H1 (cell line): ENCODE measurements around the gene SPOCK1. TPM values are rescaled to one million over a fixed set of nuclear protein-coding genes. Genes with fewer than 3 reads are reported as not detected.

Experiments
- CTCF ChIA-PET: fragments of 300-600 bp; sonication (Branson Sonifier 250); formaldehyde crosslinking; loops from one replicate; lab custom pipeline; 2021; ENCODE audit not compliant: partially characterized antibody; lab: Charles Lee
- POLR2A ChIA-PET: fragments of 300-600 bp; sonication (Branson Sonifier 250); formaldehyde crosslinking; loops from one replicate; lab custom pipeline; 2021; ENCODE audit warnings: inconsistent platforms; ENCODE audit not compliant: partially characterized antibody; lab: Charles Lee
- DNase-seq, 2 experiments: peaks; one replicate each; pipeline versions ENCODE4 v3.0.0 to v3.0.0-alpha.2; 2010 to 2022; ENCODE audit warnings: low spot score in 2 of 2, low read depth in 1 of 2, mixed read lengths in 1 of 2
- FAIRE-seq: peaks from 2 replicates; lab custom pipeline; 2011; peaks lifted over from hg19 to GRCh38; lab: Jason Lieb, UNC
- H2AFZ ChIP-seq: 2 replicates; pipeline ENCODE4 v1.8.1; 2012; ENCODE audit warnings: low read length, inconsistent platforms
- H2AK5ac ChIP-seq: 2 replicates; pipeline ENCODE4 v1.6.1; 2013; ENCODE audit warnings: low read depth, low read length
- H2BK120ac ChIP-seq: replicated peaks from 2 replicates; pipeline ENCODE3; 2013; ENCODE audit warnings: low read depth, low read length, inconsistent platforms
- H2BK12ac ChIP-seq: 2 replicates; pipeline ENCODE4 v1.6.1; 2013; ENCODE audit warnings: low read depth, low read length
- H2BK15ac ChIP-seq: 2 replicates; pipeline ENCODE4 v1.6.1; 2013; ENCODE audit warnings: low read length
- H2BK20ac ChIP-seq: 2 replicates; pipeline ENCODE4 v1.6.1; 2013; ENCODE audit warnings: low read length
- H2BK5ac ChIP-seq: 2 replicates; pipeline ENCODE4 v1.6.1; 2013; ENCODE audit warnings: low read depth, low read length
- H3K14ac ChIP-seq: 2 replicates; pipeline ENCODE4 v1.6.1; 2013; ENCODE audit warnings: inconsistent platforms; ENCODE audit not compliant: insufficient read length
- H3K18ac ChIP-seq: 2 replicates; pipeline ENCODE4 v1.6.1; 2013; ENCODE audit warnings: low read length; ENCODE audit errors: extremely low read depth
- H3K23ac ChIP-seq: 2 replicates; pipeline ENCODE4 v1.6.1; 2013; ENCODE audit warnings: inconsistent platforms; ENCODE audit not compliant: insufficient read length
- H3K23me2 ChIP-seq: 2 replicates; pipeline ENCODE4 v1.6.1; 2013; ENCODE audit warnings: low read depth, low read length
- H3K27ac ChIP-seq: 2 replicates; pipeline ENCODE4 v1.6.1; 2011; ENCODE audit warnings: low read depth, low read length, inconsistent platforms
- H3K27me3 ChIP-seq, 4 experiments: replicated peaks in 1 of 4; 1 replicate in 1 of 4; 2 replicates in 3 of 4; pipeline versions ENCODE4 v1.6.1 to v1.8.1; 2011 to 2013; ENCODE audit warnings: low read length in 3 of 4, mild to moderate bottlenecking in 3 of 4, inconsistent platforms in 2 of 4, mixed read lengths in 2 of 4, moderate library complexity in 1 of 4; ENCODE audit not compliant: control insufficient read depth in 3 of 4, insufficient read depth in 3 of 4; ENCODE audit errors: extremely low read depth in 1 of 4
- H3K36me3 ChIP-seq, 4 experiments: 2 replicates each; pipeline versions ENCODE4 v1.6.1 to v1.8.1; 2011 to 2013; ENCODE audit warnings: mild to moderate bottlenecking in 4 of 4, low read length in 3 of 4, moderate library complexity in 2 of 4, control low read depth in 1 of 4, inconsistent platforms in 1 of 4; ENCODE audit not compliant: insufficient read depth in 4 of 4, control insufficient read depth in 2 of 4
- H3K4ac ChIP-seq: replicated peaks from 2 replicates; pipeline ENCODE3; 2013; ENCODE audit warnings: low read length, low read depth, mixed read lengths, inconsistent platforms; ENCODE audit not compliant: insufficient read length
- H3K4me1 ChIP-seq, 4 experiments: replicated peaks in 1 of 4; 1 replicate in 1 of 4; 2 replicates in 3 of 4; pipeline versions ENCODE4 v1.6.1 to v1.8.1; 2011 to 2013; ENCODE audit warnings: low read length in 3 of 4, inconsistent platforms in 2 of 4, mixed read lengths in 1 of 4; ENCODE audit not compliant: insufficient read depth in 4 of 4, control insufficient read depth in 3 of 4
- H3K4me2 ChIP-seq, 2 experiments: 2 replicates each; pipeline versions ENCODE4 v1.6.1 to v1.8.1; 2011 to 2013; ENCODE audit warnings: low read depth in 2 of 2, low read length in 2 of 2, control low read depth in 1 of 2, inconsistent platforms in 1 of 2, mild to moderate bottlenecking in 1 of 2; ENCODE audit not compliant: insufficient read depth in 1 of 2
- H3K4me3 ChIP-seq, 4 experiments: fragments of 200-600, 300-600 bp in 1 of 4; sonication (generic), shearing (Covaris generic), sonication (Bioruptor Twin) in 1 of 4; 2 replicates each; pipeline versions ENCODE4 v1.5.1 to v1.8.1; 2011 to 2016; ENCODE audit warnings: low read length in 4 of 4, low read depth in 3 of 4, control low read depth in 2 of 4, inconsistent platforms in 2 of 4, mild to moderate bottlenecking in 2 of 4, mixed read lengths in 1 of 4, moderate library complexity in 1 of 4; ENCODE audit not compliant: insufficient read depth in 2 of 4; ENCODE audit errors: extremely low read depth in 1 of 4
- H3K56ac ChIP-seq: replicated peaks from 2 replicates; pipeline ENCODE3; 2013; ENCODE audit warnings: low read depth, mild to moderate bottlenecking, mixed read lengths, low read length, inconsistent platforms; ENCODE audit not compliant: insufficient read length
- H3K79me1 ChIP-seq: 2 replicates; pipeline ENCODE4 v1.6.1; 2013; ENCODE audit warnings: low read depth, low read length, control low read depth
- H3K79me2 ChIP-seq, 2 experiments: 2 replicates each; pipeline versions ENCODE4 v1.6.1 to v1.8.1; 2012 to 2013; ENCODE audit warnings: low read length in 2 of 2, mild to moderate bottlenecking in 2 of 2, inconsistent platforms in 1 of 2; ENCODE audit not compliant: insufficient read depth in 2 of 2, control insufficient read depth in 1 of 2
- H3K9ac ChIP-seq, 4 experiments: replicated peaks in 1 of 4; 1 replicate in 1 of 4; 2 replicates in 3 of 4; pipeline versions ENCODE4 v1.6.1 to v1.8.1; 2011 to 2013; ENCODE audit warnings: low read depth in 3 of 4, low read length in 3 of 4, control low read depth in 2 of 4, mild to moderate bottlenecking in 2 of 4, moderate library complexity in 2 of 4, inconsistent platforms in 1 of 4; ENCODE audit errors: extremely low read depth in 1 of 4
- H3K9me3 ChIP-seq, 2 experiments: 2 replicates each; pipeline versions ENCODE4 v1.6.1 to v1.8.1; 2012 to 2013; ENCODE audit warnings: mild to moderate bottlenecking in 2 of 2, moderate library complexity in 2 of 2, control low read depth in 1 of 2, inconsistent platforms in 1 of 2, low read depth in 1 of 2, low read length in 1 of 2, mixed read lengths in 1 of 2; ENCODE audit not compliant: insufficient read depth in 2 of 2
- H4K20me1 ChIP-seq, 2 experiments: replicated peaks in 1 of 2; 2 replicates each; pipeline versions ENCODE3 to v1.8.1; 2011 to 2013; ENCODE audit warnings: inconsistent platforms in 2 of 2, low read length in 2 of 2, mild to moderate bottlenecking in 1 of 2; ENCODE audit not compliant: insufficient read depth in 2 of 2, control insufficient read depth in 1 of 2
- H4K5ac ChIP-seq: 2 replicates; pipeline ENCODE4 v1.6.1; 2013; ENCODE audit warnings: low read length, low read depth, mixed read lengths, inconsistent platforms; ENCODE audit not compliant: insufficient read length
- H4K8ac ChIP-seq: 2 replicates; pipeline ENCODE4 v1.8.0; 2013; ENCODE audit warnings: mild to moderate bottlenecking, moderate library complexity, low read length, inconsistent platforms; ENCODE audit not compliant: insufficient read depth; ENCODE audit errors: extremely low read depth
- H4K91ac ChIP-seq: replicated peaks from 2 replicates; pipeline ENCODE3; 2013; ENCODE audit warnings: low read length, mixed read lengths, inconsistent platforms; ENCODE audit not compliant: insufficient read length
- ASH2L ChIP-seq: fragments of 200-600, 300-600 bp; sonication (generic); IDR thresholded peaks from one replicate; pipeline ENCODE4 v1.7.1; 2017; ENCODE audit warnings: low read length
- BRCA1 ChIP-seq: IDR thresholded peaks from 2 replicates; pipeline ENCODE4 v1.6.1; 2012; ENCODE audit warnings: low read depth, low read length, improper control_type of control experiment
- CBX5 ChIP-seq: fragments of 300-800, 300-1000 bp; sonication (generic); IDR thresholded peaks from 2 replicates; pipeline ENCODE4 v1.7.1; 2016; ENCODE audit warnings: antibody characterized with exemption, low read length, low read depth
- CBX8 ChIP-seq: fragments of 300-800, 300-1000 bp; sonication (generic); IDR thresholded peaks from 2 replicates; pipeline ENCODE4 v1.7.1; 2016; ENCODE audit warnings: low read depth, low read length, borderline replicate concordance
- CHD1 ChIP-seq: IDR thresholded peaks from 2 replicates; pipeline ENCODE4 v1.6.1; 2012; ENCODE audit warnings: low read depth, low read length, improper control_type of control experiment
- PHF8 ChIP-seq: fragments of 200-600 bp; sonication (generic); conservative IDR thresholded peaks from 2 replicates; pipeline ENCODE4 v1.7.1; 2012; ENCODE audit warnings: low read depth, mild to moderate bottlenecking, inconsistent platforms, low read length, moderate library complexity
- SIRT6 ChIP-seq: IDR thresholded peaks from one replicate; pipeline ENCODE4 v1.7.1; 2012; ENCODE audit warnings: low read length, inconsistent platforms
- SIX5 ChIP-seq: IDR thresholded peaks from 2 replicates; pipeline ENCODE4 v1.6.1; 2011; ENCODE audit warnings: mild to moderate bottlenecking, low read depth, low read length
- SUZ12 ChIP-seq: fragments of 200-600 bp; sonication (generic); IDR thresholded peaks from 2 replicates; pipeline ENCODE4 v1.6.1; 2012; ENCODE audit warnings: mild to moderate bottlenecking, inconsistent platforms, low read length, moderate library complexity, mixed read lengths
- TAF7 ChIP-seq: optimal IDR thresholded peaks from 2 replicates; pipeline ENCODE3; 2011; ENCODE audit warnings: low read depth, mild to moderate bottlenecking, inconsistent platforms, low read length, moderate library complexity, borderline replicate concordance
- TCF12 ChIP-seq: IDR thresholded peaks from 2 replicates; pipeline ENCODE4 v1.6.1; 2011; ENCODE audit warnings: low read depth, mild to moderate bottlenecking, low read length
- ZNF274 ChIP-seq: IDR thresholded peaks from 2 replicates; pipeline ENCODE4 v1.7.0; 2012; ENCODE audit warnings: low read length, borderline replicate concordance; ENCODE audit errors: extremely low read depth
- WGBS, 2 experiments: shearing (Covaris generic) in 1 of 2; methylation state at CpG; one replicate each; pipeline versions ENCODE4 v1.1.6 to v1.1.7; 2013 to 2015; ENCODE audit warnings: low lambda C conversion rate in 2 of 2, mixed read lengths in 2 of 2, inconsistent platforms in 1 of 2, low coverage in 1 of 2, missing lambda C conversion rate in 1 of 2; ENCODE audit not compliant: insufficient replicate concordance in 2 of 2, insufficient coverage in 1 of 2, insufficient read length in 1 of 2; ENCODE audit errors: extremely low coverage in 1 of 2, missing lambda C conversion rate in 1 of 2; 5-methylcytosine and 5-hydroxymethylcytosine counted together
- polyA plus RNA-seq, 7 experiments: library from polyadenylated mRNA; depleted of rRNA in 3 of 7; stranded (reverse) in 5 of 7; unstranded in 2 of 7; fragments of >200 nt in 5 of 7; fragments of 200-250 nt in 2 of 7; gene quantifications; 1 replicate in 5 of 7; 2 replicates in 1 of 7; 4 replicates in 1 of 7; pipeline versions ENCODE4 v1.2.1 to v1.2.3, GENCODE V29; 2011 to 2013; ENCODE audit warnings: missing spikeins in 2 of 7, mixed read lengths in 2 of 7
- total RNA-seq: library from RNA; stranded (reverse); fragmentation: NEBNext Ultra II Directional; extraction: Animal tissue kit (Norgen Biotek cat#: 25700); gene quantifications from 2 replicates; pipeline ENCODE4 v1.2.1, GENCODE V29; 2021
- TF ChIP-seq, protein P1 (sequence below): IDR thresholded peaks from 2 replicates; pipeline ENCODE4 v1.6.1; 2012; ENCODE audit warnings: inconsistent platforms

The SPOCK1 gene
- total and polyA plus RNA-seq, 2 of the 8 experiments (the other 6 are each of a cell fraction or from before 2014, with no cell fraction given), result 6.9 to 18.1 TPM

DNA sequence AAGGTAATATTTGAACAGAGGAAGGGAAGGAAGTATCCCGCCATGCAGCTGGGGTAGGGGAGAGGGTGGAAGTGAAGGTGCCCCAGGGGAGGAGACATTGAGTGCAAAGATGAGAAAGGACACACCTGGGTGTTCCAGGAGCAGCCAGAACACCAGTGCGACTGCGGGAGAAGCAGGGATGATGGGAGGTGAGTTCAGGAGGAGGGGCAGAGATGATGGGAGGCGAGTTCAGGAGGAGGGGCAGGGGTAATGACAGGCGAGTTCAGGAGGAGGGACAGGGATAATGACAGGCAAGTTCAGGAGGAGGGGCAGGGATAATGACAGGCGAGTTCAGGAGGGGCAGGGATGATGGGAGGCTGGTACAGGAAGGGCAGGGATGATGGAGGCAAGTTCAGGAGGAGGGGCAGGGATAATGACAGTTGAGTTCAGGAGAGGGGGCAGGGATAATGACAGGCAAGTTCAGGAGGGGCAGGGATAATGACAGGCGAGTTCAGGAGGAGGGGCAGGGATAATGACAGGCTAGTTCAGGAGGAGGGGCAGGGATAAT is 17.2 kb upstream of the SPOCK1 start:
- no peak overlapping the region for H3K18ac ChIP-seq
- no peak overlapping the region for H3K27ac ChIP-seq
- TF ChIP-seq SUZ12, result no peak
- TF ChIP-seq TAF7, result no peak
- no peak for TF ChIP-seq CHD1
- no peak for TF ChIP-seq CBX5
- no peak for TF ChIP-seq BRCA1
- no peak for TF ChIP-seq ZNF274
- no peak for TF ChIP-seq CBX8
- TF ChIP-seq SIX5, result no peak
- TF ChIP-seq, protein P1, sequence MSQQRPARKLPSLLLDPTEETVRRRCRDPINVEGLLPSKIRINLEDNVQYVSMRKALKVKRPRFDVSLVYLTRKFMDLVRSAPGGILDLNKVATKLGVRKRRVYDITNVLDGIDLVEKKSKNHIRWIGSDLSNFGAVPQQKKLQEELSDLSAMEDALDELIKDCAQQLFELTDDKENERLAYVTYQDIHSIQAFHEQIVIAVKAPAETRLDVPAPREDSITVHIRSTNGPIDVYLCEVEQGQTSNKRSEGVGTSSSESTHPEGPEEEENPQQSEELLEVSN, result no peak
- no peak for TF ChIP-seq SIRT6
- no peak for TF ChIP-seq ASH2L
- TF ChIP-seq PHF8, result no peak
- TF ChIP-seq TCF12, result no peak
- no peak overlapping the region for H2BK120ac ChIP-seq
- no peak overlapping the region for H3K14ac ChIP-seq
- H3K79me1 ChIP-seq, result no peaks in the 10 kb centered on the region
- no peak overlapping the region for H3K9ac ChIP-seq
- no peak overlapping the region for H2BK5ac ChIP-seq
- 54% methylated on average over 7 of the region's 7 CpGs; no CpG with 5 or more reads in 1 of the 2 experiments for WGBS, 2 experiments
- POLR2A ChIA-PET, result no interaction called here
- no peak overlapping the region for H4K91ac ChIP-seq
- DNase-seq (no peak), FAIRE-seq (no peak)
- no peaks in the 10 kb centered on the region for H3K36me3 ChIP-seq
- no peak overlapping the region for H2BK15ac ChIP-seq
- no peak overlapping the region for H4K8ac ChIP-seq
- H2BK12ac ChIP-seq, result no peak overlapping the region
- no peak overlapping the region for H3K23ac ChIP-seq
- no peak overlapping the region for H4K5ac ChIP-seq
- H2BK20ac ChIP-seq, result no peak overlapping the region
- no peaks in the 10 kb centered on the region; the same call in 1 of the 2 replicates for H3K23me2 ChIP-seq
- no peaks in the 10 kb centered on the region for H3K9me3 ChIP-seq
- no peak overlapping the region for H3K4ac ChIP-seq
- CTCF ChIA-PET, result interaction anchor here (0.6 to 1.8 kb wide), 4 partner anchors 63 to 267 kb away, joined by 3 to 6 read pairs (median 5); no protein-coding TSS in a partner anchor
- no peaks in the 10 kb centered on the region; a peak in 1 of 7 replicates for H3K27me3 ChIP-seq
- H3K4me2 ChIP-seq, result no peak overlapping the region
- no peaks in the 10 kb centered on the region for H3K4me1 ChIP-seq
- no peak overlapping the region for H3K4me3 ChIP-seq
- no peak overlapping the region for H2AK5ac ChIP-seq
- peaks cover 0 to 2% of the 10 kb centered on the region in 2 experiments for H4K20me1 ChIP-seq
- H3K56ac ChIP-seq, result no peak overlapping the region
- H3K79me2 ChIP-seq, result no peaks in the 10 kb centered on the region
- no peak overlapping the region for H2AFZ ChIP-seq
